Loucy (cell line): Measurements from ENCODE around the gene BTBD9.

Experiments used
- H2AFZ ChIP-seq: fragments of 200-600 bp; sonication (generic); 2 replicates; pipeline ENCODE4 v1.6.0; 2016; ENCODE audit warnings: antibody characterized with exemption, mild to moderate bottlenecking, low read length, moderate library complexity
- H3F3A ChIP-seq: fragments of 200-600 bp; 2 replicates; pipeline ENCODE4 v1.6.0; 2016; ENCODE audit warnings: antibody characterized with exemption, low read depth, mild to moderate bottlenecking
- H3K27me3 ChIP-seq: fragments of 200-600 bp; sonication (generic); 2 replicates; pipeline ENCODE4 v1.6.1; 2014; ENCODE audit warnings: low read length, mild to moderate bottlenecking; ENCODE audit not compliant: insufficient read depth, poor library complexity, severe bottlenecking
- H3K36me3 ChIP-seq: fragments of 200-600 bp; sonication (generic); 2 replicates; pipeline ENCODE4 v1.6.1; 2016; ENCODE audit warnings: low read length; ENCODE audit not compliant: insufficient read depth
- H3K4me1 ChIP-seq: fragments of 200-600 bp; sonication (generic); 2 replicates; pipeline ENCODE4 v1.5.1; 2014; ENCODE audit warnings: low read length, mild to moderate bottlenecking; ENCODE audit not compliant: insufficient read depth, poor library complexity, severe bottlenecking
- H3K4me2 ChIP-seq: fragments of 200-600 bp; sonication (generic); 2 replicates; pipeline ENCODE4 v1.6.0; 2014; ENCODE audit warnings: antibody characterized with exemption, low read length, low read depth, mild to moderate bottlenecking; ENCODE audit not compliant: poor library complexity, severe bottlenecking
- H3K4me3 ChIP-seq: fragments of 200-600 bp; sonication (generic); 2 replicates; pipeline ENCODE4 v1.5.1; 2014; ENCODE audit warnings: low read length, mild to moderate bottlenecking, mixed read lengths; ENCODE audit not compliant: poor library complexity, severe bottlenecking
- H3K79me2 ChIP-seq: fragments of 200-600 bp; sonication (generic); 2 replicates; pipeline ENCODE4 v1.6.1; 2014; ENCODE audit warnings: low read length; ENCODE audit not compliant: insufficient read depth
- H3K9ac ChIP-seq: fragments of 200-600 bp; sonication (generic); 2 replicates; pipeline ENCODE4 v1.6.0; 2014; ENCODE audit warnings: mild to moderate bottlenecking, low read depth, low read length, moderate library complexity; ENCODE audit not compliant: poor library complexity, severe bottlenecking
- H3K9me2 ChIP-seq: fragments of 200-600 bp; sonication (generic); replicated peaks from 2 replicates; pipeline ENCODE4 v1.6.1; 2016; ENCODE audit warnings: low read depth, low read length, mixed read lengths
- H3K9me3 ChIP-seq: fragments of 200-600 bp; sonication (generic); 2 replicates; pipeline ENCODE4 v1.6.1; 2014; ENCODE audit warnings: mild to moderate bottlenecking, antibody characterized with exemption, low read length, low read depth; ENCODE audit not compliant: insufficient read depth
- H4K20me1 ChIP-seq: fragments of 200-600 bp; sonication (generic); 2 replicates; pipeline ENCODE4 v1.6.0; 2014; ENCODE audit warnings: antibody characterized with exemption, low read length, mild to moderate bottlenecking; ENCODE audit not compliant: insufficient read depth, poor library complexity, severe bottlenecking
- CTCF ChIP-seq: fragments of 200-600 bp; sonication (generic); conservative IDR thresholded peaks from 2 replicates; pipeline ENCODE4 v1.5.1; 2014; ENCODE audit warnings: mild to moderate bottlenecking, antibody characterized with exemption, low read length
- EZH2phosphoT487 ChIP-seq: fragments of 200-600 bp; IDR thresholded peaks from 2 replicates; pipeline ENCODE4 v1.6.1; 2018; ENCODE audit warnings: antibody characterized with exemption, mild to moderate bottlenecking, moderate library complexity, borderline replicate concordance

BTBD9 gene

GRCh38 chr6:38192487-38192886 is 447.2 kb downstream of the BTBD9 start:
- no peaks in the 10 kb centered on the region for H3K36me3 ChIP-seq
- no peaks in the 10 kb centered on the region for H3K79me2 ChIP-seq
- H3K9me2 ChIP-seq, result no peaks in the 10 kb centered on the region
- H3K4me1 ChIP-seq, result no peaks in the 10 kb centered on the region
- no peaks in the 10 kb centered on the region for H3F3A ChIP-seq
- H3K4me2 ChIP-seq, result no peak overlapping the region
- TF ChIP-seq EZH2phosphoT487 (no peak), CTCF (no peak)
- no peak overlapping the region for H2AFZ ChIP-seq
- H4K20me1 ChIP-seq, result no peaks in the 10 kb centered on the region
- H3K9ac ChIP-seq, result no peak overlapping the region
- no peaks in the 10 kb centered on the region for H3K9me3 ChIP-seq
- no peak overlapping the region for H3K4me3 ChIP-seq
- H3K27me3 ChIP-seq, result no peaks in the 10 kb centered on the region

GRCh38 chr6:38192011-38192410 is 447.7 kb downstream of the BTBD9 start:
- Histone ChIP-seq H4K20me1 (no peaks in the 10 kb centered on the region), H3K4me3 (no peak overlapping the region), H3K79me2 (no peaks in the 10 kb centered on the region), H3K9me2 (no peaks in the 10 kb centered on the region), H3F3A (no peaks in the 10 kb centered on the region), H3K9me3 (no peaks in the 10 kb centered on the region), H3K27me3 (no peaks in the 10 kb centered on the region), H3K4me1 (no peaks in the 10 kb centered on the region), H3K4me2 (no peak overlapping the region), H3K36me3 (no peaks in the 10 kb centered on the region), H3K9ac (no peak overlapping the region), H2AFZ (no peak overlapping the region)
- TF ChIP-seq EZH2phosphoT487 (no peak), CTCF (no peak)

GRCh38 chr6:38191418-38191817 is 448.3 kb downstream of the BTBD9 start:
- TF ChIP-seq EZH2phosphoT487 (no peak), CTCF (no peak)
- H3K9ac ChIP-seq, result no peak overlapping the region

More at GRCh38 chr6:38191418-38191817, 448.3 kb downstream of the BTBD9 start:
- Histone ChIP-seq H3K9me3 (no peaks in the 10 kb centered on the region), H3K79me2 (no peaks in the 10 kb centered on the region), H4K20me1 (no peaks in the 10 kb centered on the region), H3K4me1 (no peaks in the 10 kb centered on the region), H3K36me3 (no peaks in the 10 kb centered on the region), H3K9me2 (no peaks in the 10 kb centered on the region), H3F3A (no peaks in the 10 kb centered on the region), H3K4me2 (no peak overlapping the region), H3K4me3 (no peak overlapping the region), H3K27me3 (no peaks in the 10 kb centered on the region), H2AFZ (no peak overlapping the region)
